Activated CD8-positive, alpha-beta memory T cell treated with anti-CD3 and anti-CD28 coated beads for 24 hours (primary cell): ENCODE data around the gene SPIRE2.
"Not testable (repeated sequence)": the region's sequence is repeated elsewhere in the genome, so short reads cannot be mapped to it uniquely, and the experiment has no call there.

Experiments used
- DNase-seq: peaks from one replicate; pipeline ENCODE4 v3.0.0-alpha.2; 2020

The SPIRE2 gene

DNA sequence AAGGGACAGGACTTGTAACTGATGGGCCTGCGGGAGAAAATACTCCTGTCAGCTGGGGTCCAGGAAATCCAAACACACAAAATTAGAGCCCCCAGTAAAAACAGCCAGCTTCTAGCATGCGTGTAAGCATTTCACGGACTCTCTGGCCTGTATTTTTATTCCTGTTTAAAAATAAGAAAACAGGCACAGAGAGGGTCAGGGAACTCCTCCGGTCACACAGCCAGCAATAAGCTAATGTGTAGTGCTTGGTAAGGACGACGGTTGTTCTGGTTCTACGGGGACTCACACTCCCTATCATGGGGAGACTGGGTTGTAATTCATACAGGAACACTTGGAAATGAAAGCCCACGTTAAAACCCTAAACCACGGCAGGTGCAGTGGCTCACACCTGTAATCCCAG is 43.6 kb downstream of the SPIRE2 start:
- DNase-seq: no peak

GRCh38 chr16:89873109-89873971 is 45.1 kb downstream of the SPIRE2 start, which contains the start of gene TCF25:
Gene TCF25 (plus strand): TSS chr16:89873592. CDS start chr16:89873668, 76 bp downstream.
- DNase-seq: peak; percentile 92

GRCh38 chr16:89873972-89874689 is 45.9 kb downstream of the SPIRE2 start:
- peak; percentile 99 for DNase-seq

DNA sequence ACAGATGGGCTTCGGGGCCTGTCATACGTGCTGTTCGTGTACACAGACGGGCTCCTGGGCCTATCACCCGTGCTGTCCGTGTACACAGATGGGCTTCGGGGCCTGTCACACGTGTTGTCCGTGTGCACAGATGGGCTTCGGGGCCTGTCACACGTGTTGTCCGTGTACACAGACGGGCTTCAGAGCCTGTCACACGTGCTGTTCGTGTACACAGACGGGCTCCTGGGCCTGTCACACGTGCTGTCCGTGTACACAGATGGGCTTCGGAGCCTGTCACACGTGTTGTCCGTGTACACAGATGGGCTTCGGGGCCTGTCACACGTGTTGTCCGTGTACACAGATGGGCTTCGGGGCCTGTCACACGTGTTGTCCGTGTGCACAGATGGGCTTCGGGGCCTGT is 50.8 kb downstream of the SPIRE2 start:
- DNase-seq: not testable (repeated sequence)

DNA sequence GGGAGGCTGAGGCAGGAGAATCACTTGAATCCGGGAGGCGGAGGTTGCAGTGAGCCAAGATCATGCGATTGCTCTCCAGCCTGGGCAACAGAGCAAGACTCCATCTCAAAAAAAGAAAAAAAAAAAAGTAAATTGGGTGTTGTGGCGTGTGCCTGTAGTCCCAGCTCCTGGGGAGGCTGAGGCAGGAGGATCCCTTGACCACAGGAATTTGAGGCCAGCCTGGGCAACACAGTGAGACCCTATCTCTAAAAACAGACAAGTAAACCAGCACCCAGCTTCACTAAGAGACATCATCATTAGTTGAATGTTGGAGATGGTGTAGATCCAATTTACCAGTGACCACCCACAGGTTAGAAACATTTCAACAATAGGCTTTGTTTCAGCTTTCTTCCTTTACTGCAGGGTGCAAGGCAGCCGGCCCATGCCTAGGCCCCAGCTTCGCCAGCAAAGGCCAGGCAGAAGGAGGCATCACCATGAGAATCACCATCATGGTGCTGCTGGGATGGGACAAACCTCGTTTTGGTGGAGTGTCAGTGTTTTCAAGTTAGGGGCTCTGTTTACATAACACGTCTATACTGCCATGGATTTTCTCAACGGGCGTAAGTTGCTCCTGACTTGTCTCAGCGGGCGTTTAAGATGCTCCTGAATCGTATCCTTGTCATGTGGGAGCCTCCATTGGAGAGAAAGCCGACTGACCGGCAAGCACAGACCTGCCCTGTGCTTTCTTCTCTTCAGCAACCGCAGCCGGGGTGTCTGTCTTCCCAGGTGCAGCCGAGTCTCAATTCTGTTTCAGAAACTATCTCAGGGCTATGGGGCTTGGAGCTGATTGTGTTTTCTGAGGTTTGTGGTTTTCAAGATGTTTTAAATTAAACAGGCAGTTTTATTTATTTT is 52.4 kb downstream of the SPIRE2 start:
- DNase-seq: no peak

GRCh38 chr16:89881368-89881730 is 53.1 kb downstream of the SPIRE2 start:
- DNase-seq: no peak

DNA sequence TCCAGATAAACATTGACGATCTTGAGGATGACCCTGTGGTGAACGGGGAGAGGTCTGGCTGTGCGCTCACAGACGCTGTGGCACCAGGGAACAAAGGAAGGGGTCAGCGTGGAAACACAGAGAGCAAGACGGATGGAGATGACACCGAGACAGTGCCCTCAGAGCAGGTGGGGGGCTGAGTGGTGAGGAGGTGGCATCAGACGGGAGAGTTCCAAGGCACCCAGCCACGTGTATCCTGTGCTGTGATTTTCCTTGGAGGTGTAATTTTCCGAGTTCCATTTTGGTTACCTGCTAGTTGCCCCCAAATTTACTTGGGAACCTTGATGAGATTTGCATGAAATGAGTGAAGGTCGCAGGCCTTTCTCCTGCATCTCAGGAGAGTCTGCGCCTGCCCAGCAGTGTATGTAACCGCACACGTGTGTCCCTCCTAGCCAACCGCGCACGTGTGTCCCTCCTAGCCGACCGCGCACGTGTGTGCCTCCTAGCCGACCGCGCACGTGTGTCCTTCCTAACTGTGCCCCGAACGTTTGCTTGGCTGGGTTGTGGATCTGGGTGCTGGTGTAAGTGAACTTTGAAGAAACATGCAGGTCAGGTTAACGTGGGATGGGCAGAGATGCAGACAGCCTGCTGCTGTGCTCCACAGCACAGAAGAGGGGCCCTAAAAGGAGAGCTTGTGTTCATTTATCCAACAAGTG is 55.2 kb downstream of the SPIRE2 start:
- DNase-seq: no peak

DNA sequence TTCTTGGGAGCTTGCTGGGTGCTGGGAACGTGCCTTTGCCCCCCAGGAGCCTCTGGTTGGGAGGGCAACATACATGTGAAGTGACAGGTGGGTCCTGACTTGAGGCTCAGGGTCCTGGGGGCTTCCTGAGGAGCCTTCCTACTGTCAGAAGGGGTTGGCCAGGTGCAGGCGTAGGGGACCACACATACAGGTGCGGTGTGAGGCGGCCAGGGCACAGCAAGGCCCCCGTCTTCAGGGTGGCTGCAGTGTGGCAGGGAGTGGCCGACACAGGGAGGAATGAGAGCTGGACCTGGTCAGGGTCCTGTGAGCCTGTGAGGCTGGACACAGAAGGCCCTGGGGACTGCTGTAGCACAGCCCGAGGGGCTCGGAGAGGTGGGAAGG is 55.8 kb downstream of the SPIRE2 start:
- DNase-seq: no peak

DNA sequence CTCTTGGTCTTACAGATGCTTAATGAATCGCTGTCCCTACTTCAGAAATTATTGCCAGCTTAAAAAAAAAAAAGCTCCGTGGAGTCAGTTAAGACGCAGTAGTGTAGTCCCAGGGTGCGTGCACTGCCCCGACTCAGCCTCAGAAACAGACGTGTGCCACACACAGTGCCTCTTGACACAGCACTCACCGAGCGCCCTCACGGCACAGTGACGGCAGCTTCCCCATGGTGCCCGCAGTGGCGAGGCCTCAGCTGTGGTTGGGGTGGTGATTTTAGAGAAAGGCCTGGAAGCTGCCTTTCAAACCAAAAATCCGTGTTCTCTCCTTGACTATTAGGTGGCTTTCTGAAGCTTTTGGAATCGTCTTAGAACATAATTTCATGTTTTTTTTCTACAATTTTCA is 59.0 kb downstream of the SPIRE2 start:
- DNase-seq: no peak

- DNase-seq: no peak
Measured at GRCh38 chr16:89890200-89890599, 61.9 kb downstream of the SPIRE2 start.

GRCh38 chr16:89890886-89891657 is 62.8 kb downstream of the SPIRE2 start:
- DNase-seq: no peak

DNA sequence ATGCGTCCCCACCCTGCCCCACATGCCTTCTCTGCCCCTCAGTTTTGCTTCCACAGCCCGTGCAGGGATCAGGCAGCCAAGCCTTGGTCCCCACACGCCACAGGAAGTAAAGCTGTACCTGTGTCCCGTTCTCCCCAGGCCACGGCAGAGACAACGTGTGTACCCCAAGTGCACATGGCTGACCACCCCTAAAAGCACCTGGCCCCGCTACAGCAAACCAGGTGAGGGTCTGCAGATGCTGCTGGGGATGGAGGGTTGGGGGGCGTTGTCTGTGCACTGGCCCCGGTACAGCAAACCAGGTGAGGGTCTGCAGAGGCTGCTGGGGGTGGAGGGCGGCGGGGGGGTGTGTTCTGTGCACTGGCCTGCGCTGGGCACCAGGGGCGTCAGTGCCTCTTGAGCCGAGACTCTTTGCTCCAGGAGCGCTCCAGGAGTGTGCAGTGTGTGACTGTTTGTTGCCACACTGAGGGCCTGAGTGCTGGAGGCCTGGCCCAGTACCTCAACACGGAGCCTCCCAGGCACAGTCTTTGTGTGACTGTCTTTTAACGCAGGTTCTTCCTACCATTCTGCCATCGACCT is 63.9 kb downstream of the SPIRE2 start:
- no peak for DNase-seq

- no peak for DNase-seq
Measured at GRCh38 chr16:89892635-89893034, 64.4 kb downstream of the SPIRE2 start.

GRCh38 chr16:89893642-89894548 is 65.6 kb downstream of the SPIRE2 start:
- DNase-seq: no peak

DNA sequence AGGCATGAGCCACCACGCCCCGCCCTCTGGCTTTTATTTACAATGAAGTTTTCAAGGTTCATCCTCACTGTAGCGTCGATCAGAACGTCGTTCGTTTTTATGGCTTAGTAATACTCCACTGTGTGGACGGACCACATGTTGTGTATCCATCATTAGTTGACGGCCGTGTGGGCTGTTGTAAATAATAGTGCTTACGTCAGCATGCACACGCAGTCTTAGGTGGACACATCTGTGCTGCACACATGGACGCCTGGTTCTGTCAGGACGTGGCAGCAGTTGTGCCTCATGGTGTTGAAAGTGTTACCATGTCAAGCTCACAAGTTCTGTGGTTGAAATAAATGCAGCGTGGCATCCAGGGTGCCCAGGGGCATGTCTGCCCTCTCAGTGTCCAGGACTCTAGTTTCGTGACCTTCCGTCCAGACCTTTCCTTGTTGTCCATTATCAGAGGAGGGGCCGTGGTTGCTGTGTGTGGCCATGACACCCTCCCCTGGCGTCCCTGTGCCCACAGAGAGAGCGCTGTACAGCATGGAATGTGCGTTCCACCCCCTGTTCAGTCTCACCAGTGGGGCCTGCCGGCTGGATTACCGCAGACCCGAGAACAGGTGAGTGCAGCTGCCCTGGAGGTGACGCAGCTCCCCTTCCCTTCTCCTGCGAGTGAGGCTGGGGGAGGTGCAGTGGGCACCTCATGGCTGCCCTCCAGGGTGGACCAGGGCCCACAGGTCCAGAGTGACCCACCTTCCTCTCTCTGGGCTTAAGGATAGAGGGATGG is 67.4 kb downstream of the SPIRE2 start:
- no peak for DNase-seq

- DNase-seq: no peak
Measured at GRCh38 chr16:89897204-89897603, 68.9 kb downstream of the SPIRE2 start.

DNA sequence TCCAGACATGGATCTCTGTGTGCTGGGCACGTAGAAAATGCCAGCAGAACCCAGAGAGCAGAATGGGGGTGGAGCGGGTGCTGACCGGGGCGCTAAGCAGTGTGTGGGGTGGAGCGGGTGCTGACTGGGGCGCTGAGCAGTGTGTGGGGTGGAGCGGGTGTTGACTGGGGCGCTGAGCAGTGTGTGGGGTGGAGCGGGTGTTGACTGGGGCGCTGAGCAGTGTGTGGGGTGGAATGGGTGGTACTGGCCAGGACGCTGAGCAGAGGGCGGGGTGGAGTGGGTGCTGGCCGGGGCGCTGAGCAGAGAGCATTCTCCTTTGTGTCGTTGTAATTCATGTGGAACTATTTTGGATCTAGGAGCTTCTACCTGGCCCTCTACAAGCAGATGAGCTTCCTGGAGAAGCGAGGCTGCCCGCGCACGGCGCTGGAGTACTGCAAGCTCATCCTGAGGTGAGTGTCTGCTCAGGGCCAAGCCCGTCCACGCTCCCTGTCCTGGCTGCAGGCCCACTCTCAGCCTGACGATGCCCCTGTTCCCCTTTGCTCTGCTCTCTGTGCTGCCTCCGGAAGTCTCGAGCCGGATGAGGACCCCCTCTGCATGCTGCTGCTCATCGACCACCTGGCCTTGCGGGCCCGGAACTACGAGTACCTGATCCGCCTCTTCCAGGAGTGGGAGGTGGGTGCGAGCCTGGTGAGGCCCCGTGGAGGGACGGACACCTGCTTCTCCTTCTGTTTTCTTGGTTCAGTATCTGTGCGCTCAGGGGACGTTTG is 70.1 kb downstream of the SPIRE2 start:
- no peak for DNase-seq

- DNase-seq: no peak
Measured at GRCh38 chr16:89899879-89900481, 71.7 kb downstream of the SPIRE2 start.
